IPS-18c (cell line): ENCODE measurements around the gene RAD51.

Experiments used
- H3K4me3 ChIP-seq: 2 replicates; pipeline ENCODE4 v1.7.0; 2013; ENCODE audit warnings: low read depth, mild to moderate bottlenecking, low read length, moderate library complexity; ENCODE audit not compliant: insufficient read depth
- H3K9me3 ChIP-seq: one replicate; pipeline ENCODE4 v1.6.1; 2013; ENCODE audit warnings: mild to moderate bottlenecking, low read length, moderate library complexity; ENCODE audit not compliant: control insufficient read depth, insufficient read depth

The RAD51 gene

DNA sequence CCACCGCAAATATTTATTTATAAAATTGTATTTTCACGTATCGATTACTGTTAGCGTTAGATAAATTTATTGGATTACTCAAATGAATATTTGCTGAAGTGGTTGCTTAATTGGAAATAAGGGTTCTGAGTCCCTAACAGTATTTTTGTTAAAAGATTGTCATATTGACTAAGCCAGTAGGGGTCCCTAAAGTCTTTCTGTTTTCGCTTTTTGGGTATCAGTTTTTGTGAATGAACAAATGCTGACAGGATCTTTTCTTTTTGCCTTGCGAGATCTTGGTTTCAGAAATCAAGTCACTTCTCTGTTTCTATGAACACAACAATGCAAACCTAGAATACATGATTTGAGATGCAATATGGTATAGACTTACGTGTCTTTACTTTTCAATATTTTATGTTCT, 7.1 kb downstream of the RAD51 start:
- no peaks in the 10 kb centered on the region for H3K9me3 ChIP-seq
- no peak overlapping the region for H3K4me3 ChIP-seq

DNA sequence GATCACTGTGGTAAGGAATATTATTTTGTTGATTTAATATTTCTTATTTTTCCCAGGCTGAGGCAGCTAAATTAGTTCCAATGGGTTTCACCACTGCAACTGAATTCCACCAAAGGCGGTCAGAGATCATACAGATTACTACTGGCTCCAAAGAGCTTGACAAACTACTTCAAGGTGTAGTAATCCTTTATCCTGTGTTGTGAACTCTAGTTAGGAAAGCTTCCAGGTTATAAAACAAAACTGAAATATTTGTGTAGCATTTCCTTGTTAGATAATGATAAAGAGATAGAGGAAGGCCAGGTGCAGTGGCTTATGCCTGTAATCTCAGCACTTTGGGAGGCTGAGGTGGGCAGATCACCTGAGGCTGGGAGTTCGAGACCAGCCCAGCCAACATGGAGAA, 11.1 kb downstream of the RAD51 start:
- Histone ChIP-seq H3K4me3 (no peak overlapping the region), H3K9me3 (no peaks in the 10 kb centered on the region)

GRCh38 chr15:40714144-40714543, 19.2 kb downstream of the RAD51 start:
- Histone ChIP-seq H3K9me3 (no peaks in the 10 kb centered on the region), H3K4me3 (no peak overlapping the region)

DNA sequence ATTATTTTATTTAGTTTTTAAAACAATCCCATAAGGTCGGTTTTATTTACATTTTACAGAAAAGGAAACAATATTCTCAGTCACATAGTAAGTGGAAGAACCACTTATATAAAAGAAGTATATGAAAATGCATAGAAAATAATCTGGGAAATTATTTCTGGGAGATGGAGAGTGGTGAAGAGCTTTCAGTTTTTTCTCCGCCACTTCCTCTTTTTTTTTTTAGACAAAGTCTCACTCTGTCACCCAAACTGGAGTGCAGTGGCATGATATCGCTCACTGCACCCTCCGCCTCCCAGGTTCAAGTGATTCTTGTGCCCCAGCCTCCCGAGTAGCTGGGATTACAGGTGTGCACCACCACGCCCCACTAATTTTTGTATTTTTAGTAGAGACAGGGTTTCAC, 21.2 kb downstream of the RAD51 start:
- H3K4me3 ChIP-seq: no peak overlapping the region
- H3K9me3 ChIP-seq: no peaks in the 10 kb centered on the region

- no peaks in the 10 kb centered on the region for H3K9me3 ChIP-seq
- no peak overlapping the region for H3K4me3 ChIP-seq
Observed at GRCh38 chr15:40721701-40722100, 26.7 kb downstream of the RAD51 start.

DNA sequence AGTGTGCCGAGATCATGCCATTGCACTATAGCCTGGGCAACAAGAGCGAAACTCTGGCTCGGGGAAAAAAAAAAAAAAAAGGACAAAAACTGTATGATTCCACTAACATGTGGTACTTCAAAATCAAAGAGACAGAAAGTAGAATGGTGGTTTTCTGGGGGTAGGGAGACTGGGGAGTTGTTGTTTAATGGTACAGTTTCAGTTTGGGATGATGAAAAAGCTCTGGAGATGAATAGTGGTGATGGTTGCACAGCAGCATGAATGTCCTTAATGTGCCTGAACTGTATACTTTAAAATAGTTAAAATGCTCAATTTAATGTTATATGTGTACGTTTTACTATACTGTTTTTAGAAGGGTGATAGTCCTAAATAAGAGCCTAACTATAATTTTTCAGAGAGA, 27.4 kb downstream of the RAD51 start:
- Histone ChIP-seq H3K4me3 (no peak overlapping the region), H3K9me3 (no peaks in the 10 kb centered on the region)

DNA sequence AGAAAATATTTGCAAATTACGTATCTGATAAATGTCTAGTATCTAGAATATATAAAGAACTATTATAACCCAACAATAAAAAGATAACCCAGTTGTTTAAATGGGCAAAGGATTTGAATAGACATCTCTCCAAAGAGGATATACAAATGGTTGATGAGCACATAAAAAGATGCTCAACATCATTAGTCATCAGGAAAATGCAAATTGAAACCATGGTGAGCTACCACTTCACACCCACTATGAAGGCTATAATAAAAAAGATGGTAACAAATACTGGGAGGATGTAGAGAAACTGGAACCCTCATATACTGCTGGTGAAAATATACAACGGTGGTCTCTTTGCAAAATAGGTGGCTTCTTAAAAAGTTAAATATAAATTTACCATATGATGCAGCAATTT, 28.0 kb downstream of the RAD51 start:
- Histone ChIP-seq H3K4me3 (no peak overlapping the region), H3K9me3 (no peaks in the 10 kb centered on the region)

- Histone ChIP-seq H3K9me3 (no peaks in the 10 kb centered on the region), H3K4me3 (no peak overlapping the region)
Observed at GRCh38 chr15:40723919-40724318, 28.9 kb downstream of the RAD51 start.

DNA sequence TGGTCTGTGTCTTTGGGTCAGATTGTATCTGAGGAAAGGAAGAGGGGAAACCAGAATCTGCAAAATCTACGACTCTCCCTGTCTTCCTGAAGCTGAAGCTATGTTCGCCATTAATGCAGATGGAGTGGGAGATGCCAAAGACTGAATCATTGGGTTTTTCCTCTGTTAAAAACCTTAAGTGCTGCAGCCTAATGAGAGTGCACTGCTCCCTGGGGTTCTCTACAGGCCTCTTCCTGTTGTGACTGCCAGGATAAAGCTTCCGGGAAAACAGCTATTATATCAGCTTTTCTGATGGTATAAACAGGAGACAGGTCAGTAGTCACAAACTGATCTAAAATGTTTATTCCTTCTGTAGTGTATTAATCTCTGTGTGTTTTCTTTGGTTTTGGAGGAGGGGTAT, 36.1 kb downstream of the RAD51 start:
- H3K9me3 ChIP-seq: no peaks in the 10 kb centered on the region
- no peak overlapping the region for H3K4me3 ChIP-seq

- no peak overlapping the region for H3K4me3 ChIP-seq
- no peaks in the 10 kb centered on the region for H3K9me3 ChIP-seq
Observed at GRCh38 chr15:40736575-40736974, 41.6 kb downstream of the RAD51 start.

- Histone ChIP-seq H3K9me3 (no peaks in the 10 kb centered on the region), H3K4me3 (no peak overlapping the region)
Observed at GRCh38 chr15:40737048-40737447, 42.1 kb downstream of the RAD51 start.

DNA sequence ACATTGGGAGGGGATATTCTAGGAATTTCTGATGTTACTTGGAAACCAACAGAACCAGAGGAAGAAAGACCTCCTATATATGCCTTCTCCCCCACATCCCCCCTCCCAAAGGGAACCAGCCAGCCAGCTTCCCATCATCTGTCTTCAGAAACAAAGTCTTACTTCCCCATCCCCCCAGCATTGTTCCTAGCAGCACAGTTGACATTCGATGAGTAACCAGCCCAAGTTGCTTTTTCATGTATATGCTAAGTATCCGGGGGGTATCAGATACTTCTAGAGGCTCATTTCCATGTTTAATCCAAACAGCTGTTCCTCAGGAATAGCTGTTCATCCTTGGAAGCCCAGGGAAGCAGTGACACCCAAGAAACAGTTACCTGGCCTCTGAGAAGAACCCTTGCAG, 44.1 kb downstream of the RAD51 start:
- no peaks in the 10 kb centered on the region for H3K9me3 ChIP-seq
- H3K4me3 ChIP-seq: no peak overlapping the region

GRCh38 chr15:40739854-40740253, 44.9 kb downstream of the RAD51 start:
- Histone ChIP-seq H3K4me3 (no peak overlapping the region), H3K9me3 (no peaks in the 10 kb centered on the region)

DNA sequence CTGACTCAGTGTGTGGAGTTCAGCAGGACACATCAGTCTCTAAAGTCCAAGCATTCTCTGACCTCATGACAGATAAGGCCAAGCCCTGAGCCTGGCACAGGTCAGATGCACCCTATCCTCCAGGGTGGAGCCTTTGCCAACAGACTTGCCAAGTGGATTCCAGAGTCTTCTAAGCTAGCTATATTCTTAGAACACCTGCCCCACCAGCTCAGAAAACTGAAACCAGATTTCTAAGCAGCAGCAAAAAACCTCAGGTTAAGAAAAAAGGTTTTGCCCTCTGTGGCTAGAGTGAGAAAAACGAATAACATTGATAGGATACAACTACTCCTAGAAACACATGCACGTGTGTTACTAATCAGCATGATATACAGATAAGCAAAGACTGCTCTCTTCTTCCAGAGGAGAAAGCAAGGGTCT, 48.5 kb downstream of the RAD51 start:
- no peaks in the 10 kb centered on the region for H3K9me3 ChIP-seq
- no peak overlapping the region for H3K4me3 ChIP-seq

- no peaks in the 10 kb centered on the region for H3K9me3 ChIP-seq
- H3K4me3 ChIP-seq: no peak overlapping the region
Observed at GRCh38 chr15:40743921-40744814, 49.2 kb downstream of the RAD51 start.

DNA sequence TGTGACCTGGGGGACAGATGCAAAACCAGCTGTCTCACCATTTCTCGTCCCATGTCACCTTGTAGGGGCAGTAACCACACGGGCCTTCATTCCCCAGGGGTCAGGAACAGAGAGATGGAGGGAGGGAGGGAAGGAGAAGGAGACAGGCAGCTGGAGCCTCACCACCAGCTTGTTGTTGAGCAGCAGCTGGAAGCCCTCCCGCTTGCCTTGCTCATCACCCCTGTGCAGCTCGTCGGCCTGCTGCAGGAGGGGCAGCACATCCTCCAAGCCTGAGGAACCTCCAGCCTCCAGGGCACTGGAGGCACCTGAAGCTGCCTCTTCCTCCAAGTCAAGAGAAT, 49.8 kb downstream of the RAD51 start:
- H3K4me3 ChIP-seq: no peak overlapping the region
- H3K9me3 ChIP-seq: no peaks in the 10 kb centered on the region

GRCh38 chr15:40746916-40747418, 52.0 kb downstream of the RAD51 start:
- no peaks in the 10 kb centered on the region for H3K9me3 ChIP-seq
- H3K4me3 ChIP-seq: no peak overlapping the region

- H3K9me3 ChIP-seq: no peaks in the 10 kb centered on the region
- H3K4me3 ChIP-seq: no peak overlapping the region
Observed at GRCh38 chr15:40747685-40748631, 53.0 kb downstream of the RAD51 start.
